H9 (cell line): ENCODE measurements around the gene PRR23E. TPM values are rescaled to one million over a fixed set of nuclear protein-coding genes. Genes with fewer than 3 reads are reported as not detected.

Experiments used
- DNase-seq: peaks from one replicate; pipeline ENCODE4 v3.0.0-alpha.2; 2017
- H2AFZ ChIP-seq: one replicate; pipeline ENCODE4 v1.6.1; 2013; ENCODE audit warnings: mild to moderate bottlenecking, low read length, control low read depth, moderate library complexity
- H2AK5ac ChIP-seq: 2 replicates; pipeline ENCODE4 v1.6.1; 2013; ENCODE audit warnings: low read length, control low read depth, mixed read lengths; ENCODE audit not compliant: insufficient read length
- H2BK120ac ChIP-seq: one replicate; pipeline ENCODE4 v1.6.1; 2013; ENCODE audit warnings: low read depth, mild to moderate bottlenecking, low read length, control low read depth, inconsistent platforms; ENCODE audit not compliant: poor library complexity, severe bottlenecking
- H2BK12ac ChIP-seq: 2 replicates; pipeline ENCODE4 v1.6.1; 2013; ENCODE audit warnings: low read length, control low read depth, mixed read lengths, low read depth; ENCODE audit not compliant: insufficient read length
- H2BK15ac ChIP-seq: 2 replicates; pipeline ENCODE4 v1.6.1; 2013; ENCODE audit warnings: low read depth, low read length, control low read depth
- H2BK20ac ChIP-seq: one replicate; pipeline ENCODE4 v1.6.1; 2013; ENCODE audit warnings: low read depth, mild to moderate bottlenecking, low read length, control low read depth, inconsistent platforms; ENCODE audit not compliant: poor library complexity, severe bottlenecking
- H2BK5ac ChIP-seq: 2 replicates; pipeline ENCODE4 v1.6.1; 2013; ENCODE audit warnings: low read length, control low read depth, mixed read lengths; ENCODE audit not compliant: insufficient read length
- H3K14ac ChIP-seq: 2 replicates; pipeline ENCODE4 v1.6.1; 2013; ENCODE audit warnings: low read length, control low read depth; ENCODE audit not compliant: insufficient read depth
- H3K18ac ChIP-seq: 2 replicates; pipeline ENCODE4 v1.6.1; 2013; ENCODE audit warnings: low read depth, mild to moderate bottlenecking, mixed read lengths, low read length, control low read depth; ENCODE audit not compliant: insufficient read length
- H3K23ac ChIP-seq: 2 replicates; pipeline ENCODE4 v1.6.1; 2013; ENCODE audit warnings: low read length, control low read depth, mixed read lengths, low read depth; ENCODE audit not compliant: insufficient read length
- H3K23me2 ChIP-seq: 2 replicates; pipeline ENCODE4 v1.6.1; 2013; ENCODE audit warnings: low read depth, mild to moderate bottlenecking, mixed read lengths, low read length, control low read depth; ENCODE audit not compliant: insufficient read length, poor library complexity, severe bottlenecking
- H3K27ac ChIP-seq: 2 replicates; pipeline ENCODE4 v1.5.1; 2013; ENCODE audit warnings: low read length, control low read depth, mixed read lengths, low read depth; ENCODE audit not compliant: insufficient read length
- H3K27me3 ChIP-seq: 2 replicates; pipeline ENCODE4 v1.6.1; 2013; ENCODE audit warnings: low read length, control low read depth, inconsistent platforms; ENCODE audit not compliant: insufficient read depth
- H3K4ac ChIP-seq: 2 replicates; pipeline ENCODE4 v1.6.1; 2013; ENCODE audit warnings: low read depth, mild to moderate bottlenecking, control low read depth, inconsistent platforms, low read length, moderate library complexity
- H3K4me1 ChIP-seq: 2 replicates; pipeline ENCODE4 v1.6.1; 2013; ENCODE audit warnings: low read length, control low read depth, inconsistent platforms; ENCODE audit not compliant: insufficient read depth
- H3K4me2 ChIP-seq: 2 replicates; pipeline ENCODE4 v1.6.1; 2013; ENCODE audit warnings: low read length, control low read depth, mixed read lengths; ENCODE audit not compliant: insufficient read length, insufficient read depth
- H3K56ac ChIP-seq: 2 replicates; pipeline ENCODE4 v1.6.1; 2013; ENCODE audit warnings: low read depth, mild to moderate bottlenecking, mixed read lengths, low read length, control low read depth; ENCODE audit not compliant: insufficient read length
- H3K79me1 ChIP-seq: 2 replicates; pipeline ENCODE4 v1.6.1; 2013; ENCODE audit warnings: low read depth, mild to moderate bottlenecking, moderate library complexity, low read length, control low read depth, inconsistent platforms; ENCODE audit not compliant: insufficient read depth, poor library complexity, severe bottlenecking
- H3K79me2 ChIP-seq: 2 replicates; pipeline ENCODE4 v1.6.1; 2013; ENCODE audit warnings: low read length, control low read depth, inconsistent platforms; ENCODE audit not compliant: insufficient read depth
- H3K9ac ChIP-seq: 2 replicates; pipeline ENCODE4 v1.6.1; 2013; ENCODE audit warnings: low read length, control low read depth, mixed read lengths; ENCODE audit not compliant: insufficient read length; ENCODE audit errors: extremely low read depth
- H3K9me3 ChIP-seq: one replicate; pipeline ENCODE4 v1.6.1; 2013; ENCODE audit warnings: low read depth, low read length, inconsistent platforms; ENCODE audit not compliant: control insufficient read depth
- H3T11ph ChIP-seq: one replicate; pipeline ENCODE4 v1.6.1; 2013; ENCODE audit warnings: mild to moderate bottlenecking, low read length, control low read depth, inconsistent platforms
- H4K20me1 ChIP-seq: one replicate; pipeline ENCODE4 v1.6.1; 2013; ENCODE audit not compliant: control insufficient read depth, insufficient read length, insufficient read depth
- H4K5ac ChIP-seq: 2 replicates; pipeline ENCODE4 v1.6.1; 2013; ENCODE audit warnings: low read depth, mild to moderate bottlenecking, mixed read lengths, low read length, control low read depth; ENCODE audit not compliant: insufficient read length
- H4K8ac ChIP-seq: replicated peaks from 2 replicates; pipeline ENCODE4 v1.6.1; 2013; ENCODE audit warnings: low read length, control low read depth, mixed read lengths, low read depth; ENCODE audit not compliant: insufficient read length
- H4K91ac ChIP-seq: 2 replicates; pipeline ENCODE4 v1.6.1; 2013; ENCODE audit warnings: low read depth, mild to moderate bottlenecking, moderate library complexity, mixed read lengths, low read length, control low read depth; ENCODE audit not compliant: insufficient read length
- H3K27ac Mint-ChIP-seq, 3 experiments: 2 replicates in 2 of 3; 3 replicates in 1 of 3; pipeline ENCODE4 v1.8.0; 2020 to 2021; ENCODE audit warnings: mixed read lengths in 3 of 3, mild to moderate bottlenecking in 1 of 3, moderate library complexity in 1 of 3
- H3K27me3 Mint-ChIP-seq: 2 replicates; pipeline ENCODE4 v1.8.0; 2021; ENCODE audit warnings: low read depth, mild to moderate bottlenecking, moderate library complexity, mixed read lengths
- H3K36me3 Mint-ChIP-seq, 3 experiments: 2 replicates in 2 of 3; 3 replicates in 1 of 3; pipeline ENCODE4 v1.8.0; 2020 to 2021; ENCODE audit warnings: low read depth in 3 of 3, mixed read lengths in 3 of 3; ENCODE audit not compliant: insufficient read depth in 1 of 3
- H3K4me1 Mint-ChIP-seq, 2 experiments: 2 replicates each; pipeline ENCODE4 v1.8.0; 2020; ENCODE audit warnings: mixed read lengths in 2 of 2
- H3K4me3 Mint-ChIP-seq, 2 experiments: 2 replicates in 1 of 2; 3 replicates in 1 of 2; pipeline ENCODE4 v1.8.0; 2020 to 2021; ENCODE audit warnings: mild to moderate bottlenecking in 2 of 2, mixed read lengths in 2 of 2, moderate library complexity in 1 of 2
- H3K9me3 Mint-ChIP-seq, 2 experiments: 2 replicates in 1 of 2; 3 replicates in 1 of 2; pipeline ENCODE4 v1.8.0; 2020; ENCODE audit warnings: mild to moderate bottlenecking in 2 of 2, mixed read lengths in 2 of 2, moderate library complexity in 1 of 2
- CTCF ChIP-seq: fragments of 200-600 bp; sonication (generic); conservative IDR thresholded peaks from 3 replicates; pipeline ENCODE4 v1.8.0; 2021; ENCODE audit warnings: antibody characterized with exemption, mild to moderate bottlenecking
- WGBS: extraction: QIAGEN DNeasy Blood & Tissue Kit; methylation state at CpG from one replicate; pipeline ENCODE4 v1.1.7; 2013; ENCODE audit warnings: missing lambda C conversion rate, low lambda C conversion rate, mixed read lengths; ENCODE audit not compliant: insufficient read length; ENCODE audit errors: extremely low coverage; 5-methylcytosine and 5-hydroxymethylcytosine counted together
- total RNA-seq: library from RNA; stranded (reverse); gene quantifications from 2 replicates; pipeline ENCODE4 v1.2.1, GENCODE V29; 2021

The PRR23E gene
- total RNA-seq, 1 experiment from 2014 or later, result not detected

GRCh38 chr3:127168271-127168670 lies 24.7 kb upstream of the PRR23E start:
- Mint-ChIP-seq H3K4me1 (peaks cover 3 to 13% of the 10 kb centered on the region in 2 experiments; a peak in 3 of 4 replicates), H3K27ac (no peak overlapping the region), H3K4me3 (no peak overlapping the region), H3K36me3 (no peaks in the 10 kb centered on the region), H3K9me3 (no peaks in the 10 kb centered on the region), H3K27me3 (peaks cover 19% of the 10 kb centered on the region)
- H3K27me3 ChIP-seq, result no peaks in the 10 kb centered on the region
- no peaks in the 10 kb centered on the region for H3K9me3 ChIP-seq
- H3K23ac ChIP-seq, result no peak overlapping the region
- H3K4ac ChIP-seq, result no peak overlapping the region
- H2BK120ac ChIP-seq, result no peak overlapping the region
- H3K9ac ChIP-seq, result no peak overlapping the region
- no peak overlapping the region for H3K14ac ChIP-seq
- H3K23me2 ChIP-seq, result no peaks in the 10 kb centered on the region
- H4K20me1 ChIP-seq, result no peaks in the 10 kb centered on the region
- H3K79me1 ChIP-seq, result no peaks in the 10 kb centered on the region
- no peak overlapping the region for H2AFZ ChIP-seq
- H2BK15ac ChIP-seq, result no peak overlapping the region
- no peak overlapping the region for H4K8ac ChIP-seq
- H3K79me2 ChIP-seq, result no peaks in the 10 kb centered on the region
- H3K4me2 ChIP-seq, result no peak overlapping the region
- H3K56ac ChIP-seq, result no peak overlapping the region
- no peak overlapping the region for H4K91ac ChIP-seq
- H4K5ac ChIP-seq, result no peak overlapping the region
- H2BK20ac ChIP-seq, result no peak overlapping the region
- no peak overlapping the region for H2AK5ac ChIP-seq
- no peak for DNase-seq
- H2BK12ac ChIP-seq, result no peak overlapping the region
- TF ChIP-seq CTCF, result no peak
- no CpG with 5 or more reads among the region's 6 CpGs for WGBS
- no peak overlapping the region for H3K27ac ChIP-seq
- H2BK5ac ChIP-seq, result no peak overlapping the region
- H3K4me1 ChIP-seq, result no peaks in the 10 kb centered on the region; the same call in 1 of the 2 replicates
- no peak overlapping the region for H3K18ac ChIP-seq
- no peak overlapping the region for H3T11ph ChIP-seq
